DOHH2 (cell line): ENCODE measurements around the gene SLC35F6.

Experiments
- EZH2phosphoT487 ChIP-seq: fragments of 200-600 bp; sonication (generic); IDR thresholded peaks from 2 replicates; pipeline ENCODE4 v1.6.1; 2017; ENCODE audit warnings: borderline replicate concordance, mild to moderate bottlenecking, antibody characterized with exemption, low read length, moderate library complexity, mixed read lengths
- TF ChIP-seq, protein P1 (sequence below): fragments of 200-600 bp; sonication (generic); IDR thresholded peaks from one replicate; pipeline ENCODE4 v1.5.1; 2014; ENCODE audit warnings: antibody characterized with exemption, mild to moderate bottlenecking, low read depth, low read length; ENCODE audit not compliant: poor library complexity, severe bottlenecking

- TF ChIP-seq, protein P1, sequence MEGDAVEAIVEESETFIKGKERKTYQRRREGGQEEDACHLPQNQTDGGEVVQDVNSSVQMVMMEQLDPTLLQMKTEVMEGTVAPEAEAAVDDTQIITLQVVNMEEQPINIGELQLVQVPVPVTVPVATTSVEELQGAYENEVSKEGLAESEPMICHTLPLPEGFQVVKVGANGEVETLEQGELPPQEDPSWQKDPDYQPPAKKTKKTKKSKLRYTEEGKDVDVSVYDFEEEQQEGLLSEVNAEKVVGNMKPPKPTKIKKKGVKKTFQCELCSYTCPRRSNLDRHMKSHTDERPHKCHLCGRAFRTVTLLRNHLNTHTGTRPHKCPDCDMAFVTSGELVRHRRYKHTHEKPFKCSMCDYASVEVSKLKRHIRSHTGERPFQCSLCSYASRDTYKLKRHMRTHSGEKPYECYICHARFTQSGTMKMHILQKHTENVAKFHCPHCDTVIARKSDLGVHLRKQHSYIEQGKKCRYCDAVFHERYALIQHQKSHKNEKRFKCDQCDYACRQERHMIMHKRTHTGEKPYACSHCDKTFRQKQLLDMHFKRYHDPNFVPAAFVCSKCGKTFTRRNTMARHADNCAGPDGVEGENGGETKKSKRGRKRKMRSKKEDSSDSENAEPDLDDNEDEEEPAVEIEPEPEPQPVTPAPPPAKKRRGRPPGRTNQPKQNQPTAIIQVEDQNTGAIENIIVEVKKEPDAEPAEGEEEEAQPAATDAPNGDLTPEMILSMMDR = no peak
- TF ChIP-seq EZH2phosphoT487 = no peak
Measured at GRCh38 chr2:26727641-26728561, 36.2 kb upstream of the SLC35F6 start.
